ENCODE results near the gene FLRT3.

DNA sequence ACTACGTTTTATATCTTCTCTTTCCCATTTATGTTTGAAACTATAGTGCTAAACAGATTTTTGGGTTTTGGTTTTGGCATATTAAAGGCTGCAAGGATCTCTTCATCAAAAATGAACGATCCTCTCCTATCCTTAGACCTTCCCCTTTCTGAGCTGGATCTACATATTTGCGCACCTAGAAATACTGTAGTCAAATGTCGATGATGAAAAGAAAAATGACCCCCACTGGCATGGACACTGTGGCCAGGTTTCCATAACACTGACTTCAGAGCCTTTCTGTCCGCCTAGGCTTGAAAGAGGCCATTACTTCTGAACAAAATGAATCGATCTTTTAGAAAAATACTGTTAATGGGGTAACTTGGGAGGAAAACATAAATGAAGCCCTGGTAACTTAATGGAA, 5.8 kb downstream of the FLRT3 start:
- TF ChIP-seq, protein P1, sequence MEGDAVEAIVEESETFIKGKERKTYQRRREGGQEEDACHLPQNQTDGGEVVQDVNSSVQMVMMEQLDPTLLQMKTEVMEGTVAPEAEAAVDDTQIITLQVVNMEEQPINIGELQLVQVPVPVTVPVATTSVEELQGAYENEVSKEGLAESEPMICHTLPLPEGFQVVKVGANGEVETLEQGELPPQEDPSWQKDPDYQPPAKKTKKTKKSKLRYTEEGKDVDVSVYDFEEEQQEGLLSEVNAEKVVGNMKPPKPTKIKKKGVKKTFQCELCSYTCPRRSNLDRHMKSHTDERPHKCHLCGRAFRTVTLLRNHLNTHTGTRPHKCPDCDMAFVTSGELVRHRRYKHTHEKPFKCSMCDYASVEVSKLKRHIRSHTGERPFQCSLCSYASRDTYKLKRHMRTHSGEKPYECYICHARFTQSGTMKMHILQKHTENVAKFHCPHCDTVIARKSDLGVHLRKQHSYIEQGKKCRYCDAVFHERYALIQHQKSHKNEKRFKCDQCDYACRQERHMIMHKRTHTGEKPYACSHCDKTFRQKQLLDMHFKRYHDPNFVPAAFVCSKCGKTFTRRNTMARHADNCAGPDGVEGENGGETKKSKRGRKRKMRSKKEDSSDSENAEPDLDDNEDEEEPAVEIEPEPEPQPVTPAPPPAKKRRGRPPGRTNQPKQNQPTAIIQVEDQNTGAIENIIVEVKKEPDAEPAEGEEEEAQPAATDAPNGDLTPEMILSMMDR (conservative IDR thresholded peaks at IDR 0.05; ENCODE audit: low read depth, low read length) = no peak
- no peak for TF ChIP-seq EZH2 (IDR thresholded peaks at IDR 0.05; ENCODE audit: borderline replicate concordance, low read depth, low read length, poor library complexity, severe bottlenecking)

All from A673 (cell line).